Stimulated activated CD4-positive, alpha-beta T cell treated with anti-CD3 and anti-CD28 coated beads, Interleukin-15, amount 100 ng/mL, for 1 hour (primary cell): ENCODE measurements around the gene TMEM11.

Experiments
- DNase-seq, 2 donors: peaks; one replicate each; pipeline ENCODE4 v3.0.0-alpha.2; 2020; ENCODE audit warnings: low read depth in 1 of 2, low spot score in 1 of 2

Gene TMEM11

DNA sequence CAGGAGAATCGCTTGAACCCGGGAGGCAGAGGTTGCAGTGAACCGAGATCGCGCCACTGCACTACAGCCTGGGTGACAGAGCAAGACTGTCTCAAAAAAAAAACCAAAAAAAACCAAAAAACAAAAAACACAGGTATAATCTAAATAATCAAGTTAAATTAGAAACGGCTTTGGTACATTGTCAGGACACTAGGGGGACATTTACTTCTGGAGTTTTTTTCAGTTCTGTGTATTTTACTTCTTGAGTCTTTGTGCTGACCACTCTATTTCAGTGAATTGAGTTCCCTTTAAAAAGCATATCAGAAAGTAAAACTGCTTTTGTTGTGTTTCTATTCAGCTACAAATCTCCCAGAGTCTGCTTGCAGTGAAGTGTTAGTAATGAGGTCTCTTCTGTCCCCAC is 50.9 kb downstream of the TMEM11 start:
- no peak for DNase-seq

DNA sequence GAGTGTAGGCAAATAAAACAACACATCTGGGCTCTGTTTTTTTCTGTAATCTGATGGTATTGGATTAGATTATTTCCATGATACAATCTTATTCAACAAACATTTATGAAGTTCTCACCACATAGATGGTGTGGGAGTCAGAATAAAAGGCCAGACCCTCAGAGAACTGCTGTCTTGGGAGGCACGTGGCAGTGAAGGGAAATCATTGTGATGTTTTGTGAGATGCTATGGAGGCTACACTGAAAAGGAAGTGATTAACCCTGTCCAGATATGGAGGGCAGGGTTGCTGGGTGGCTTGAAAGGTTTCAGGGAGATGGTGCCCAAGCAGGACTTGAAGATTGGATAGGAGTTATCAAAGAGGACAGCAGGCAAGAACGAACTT is 51.6 kb downstream of the TMEM11 start:
- DNase-seq, result no peak

DNA sequence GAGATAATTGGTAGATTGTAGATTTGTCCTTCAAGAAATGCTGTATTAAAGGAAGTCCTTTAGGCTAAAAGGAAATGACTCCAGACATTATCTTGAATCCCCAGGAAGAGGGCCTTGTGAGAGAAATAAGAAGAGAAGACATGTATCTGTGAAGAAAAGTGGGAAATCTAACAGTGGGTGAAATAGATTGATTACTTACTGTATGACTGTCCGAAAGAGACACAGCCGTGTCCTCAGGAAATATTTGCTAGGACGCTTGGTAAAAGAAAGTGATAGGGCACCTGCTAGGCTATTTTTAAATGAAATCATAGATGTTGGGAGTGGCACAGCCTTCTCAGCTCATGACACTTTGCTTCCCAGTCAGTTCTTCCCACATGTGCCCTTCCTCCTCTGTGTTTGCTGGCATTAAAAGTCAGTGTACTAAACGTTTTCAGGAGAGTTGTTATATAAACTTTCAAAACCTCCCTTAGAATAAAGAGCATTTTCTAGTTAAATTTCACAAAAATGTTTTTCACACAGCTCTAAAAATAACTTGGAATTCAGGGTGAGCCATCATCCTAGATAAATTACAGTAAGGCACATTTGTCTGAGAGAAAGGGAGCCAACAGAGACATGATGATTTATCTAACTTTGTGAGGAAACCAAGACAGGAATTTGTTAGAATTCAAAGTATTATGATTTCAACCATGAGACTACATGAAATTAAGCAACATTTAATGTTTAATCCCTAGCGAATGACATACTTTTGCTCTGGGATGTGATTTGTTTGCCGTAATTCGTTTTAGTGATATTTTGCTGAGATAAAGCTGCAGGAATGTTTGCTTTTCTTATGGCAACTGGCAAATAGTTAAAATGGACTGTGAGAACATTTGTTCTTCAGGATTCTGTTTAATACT is 52.2 kb downstream of the TMEM11 start:
- DNase-seq, result no peak

DNA sequence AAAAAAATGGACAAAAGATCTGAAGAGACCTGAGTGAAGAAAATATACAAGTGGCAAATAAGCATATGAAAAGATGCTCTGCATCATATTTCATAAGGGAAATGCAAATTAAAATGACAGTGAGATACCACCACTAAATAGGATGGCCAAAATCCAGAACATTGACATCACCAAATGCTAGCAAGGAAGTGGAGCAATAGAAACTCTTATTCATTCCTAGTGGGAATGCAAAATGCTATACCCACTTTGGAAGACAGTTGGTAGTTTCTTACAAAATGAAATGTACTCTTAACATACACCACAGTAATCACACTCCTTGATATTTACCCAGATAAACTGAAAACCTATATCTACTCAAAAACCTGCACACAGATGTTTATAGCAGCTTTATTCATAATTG is 53.6 kb downstream of the TMEM11 start:
- no peak for DNase-seq

DNA sequence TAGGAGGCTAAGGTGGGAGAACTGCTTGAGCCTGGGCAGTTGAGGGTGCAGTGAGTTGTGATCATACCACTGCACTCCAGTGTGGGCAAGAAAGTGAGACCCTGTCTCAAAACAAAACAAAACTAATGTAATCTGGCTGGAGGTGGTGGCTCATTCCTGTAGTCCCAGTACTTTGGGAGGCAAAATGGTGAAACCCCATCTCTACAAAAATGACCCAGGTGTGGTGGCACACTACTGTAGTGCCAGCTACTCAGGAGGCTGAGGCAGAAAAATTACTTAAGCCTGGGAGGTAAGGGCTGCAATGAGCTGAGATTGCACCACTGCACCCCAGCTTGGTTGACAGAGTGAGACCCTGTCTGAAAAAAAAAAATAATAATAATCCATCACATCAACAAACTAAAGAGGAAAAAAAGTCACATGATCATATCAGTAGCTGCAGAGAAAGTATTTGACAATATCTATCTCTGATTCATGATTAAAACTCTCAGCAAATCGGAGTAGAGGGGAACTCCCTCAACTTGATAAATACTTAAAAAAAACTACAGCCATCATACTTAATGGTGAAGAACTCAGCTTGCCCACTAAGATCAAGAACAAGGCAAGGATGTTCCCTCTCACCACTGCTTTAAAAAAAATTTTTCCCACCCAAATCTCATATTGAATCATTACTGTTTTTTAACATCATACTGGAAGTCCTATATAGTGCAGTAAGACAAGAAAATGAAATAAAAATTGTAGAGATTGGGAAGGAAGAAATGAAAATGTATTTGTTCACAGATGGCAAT is 56.2 kb downstream of the TMEM11 start:
- no peak for DNase-seq

DNA sequence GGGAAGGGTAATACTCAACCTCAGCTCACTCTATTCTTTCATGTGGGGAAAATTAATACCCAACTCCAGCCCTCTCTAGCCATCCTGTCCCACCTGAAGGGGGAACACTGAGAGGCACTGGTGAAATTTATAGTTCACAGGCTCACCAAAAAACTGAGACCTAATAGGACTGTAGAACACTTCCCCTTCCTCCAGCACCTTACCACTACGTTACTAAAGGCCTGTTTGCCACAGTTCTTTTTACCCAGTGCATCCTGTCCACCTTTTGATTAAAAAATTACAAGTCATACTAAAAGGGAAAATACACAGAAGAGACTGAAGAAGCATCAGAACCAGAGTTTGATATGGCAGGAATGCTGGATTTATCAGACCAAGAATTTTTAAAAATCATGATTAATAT is 61.2 kb downstream of the TMEM11 start:
- no peak for DNase-seq

DNA sequence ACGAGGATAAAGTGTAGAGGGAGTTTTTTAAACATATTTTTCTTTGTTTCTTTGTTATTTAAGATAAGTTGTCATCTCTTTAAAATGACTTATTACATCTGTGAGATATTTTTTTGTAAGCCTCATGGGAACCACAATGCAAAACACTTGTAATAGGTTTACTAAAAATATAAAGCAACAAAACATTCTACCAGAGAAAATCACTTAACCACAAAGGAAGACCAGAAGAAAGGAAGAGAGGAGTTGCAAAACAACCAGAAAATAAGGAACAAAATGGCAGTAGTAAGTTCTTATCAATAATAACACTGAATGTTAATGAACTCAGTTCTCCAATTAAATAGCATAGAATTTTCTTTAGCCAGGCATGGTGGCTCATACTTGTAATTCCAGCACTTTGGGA is 64.3 kb downstream of the TMEM11 start:
- DNase-seq, result no peak
